Liver (tissue), 3 donors: ENCODE measurements around the gene TMA16.

ENCODE experiments used
- EGR1 ChIP-seq, 2 donors: IDR thresholded peaks; 2 replicates each; pipeline ENCODE4 v1.6.1; 2016 to 2018; ENCODE audit warnings: antibody characterized with exemption in 2 of 2, low read depth in 2 of 2
- GABPA ChIP-seq, 2 donors: IDR thresholded peaks in 1 of 2; conservative IDR thresholded peaks in 1 of 2; 2 replicates each; pipeline ENCODE4 v1.6.1; 2016; ENCODE audit warnings: antibody characterized with exemption in 2 of 2, mild to moderate bottlenecking in 1 of 2, moderate library complexity in 1 of 2
- HNF4A ChIP-seq, 2 donors: conservative IDR thresholded peaks; 2 replicates each; pipeline ENCODE4 v1.6.1; 2016; ENCODE audit warnings: antibody characterized with exemption in 2 of 2, mild to moderate bottlenecking in 2 of 2
- JUND ChIP-seq, 2 donors: IDR thresholded peaks; 2 replicates each; pipeline ENCODE4 v1.6.1; 2016; ENCODE audit warnings: antibody characterized with exemption in 2 of 2
- NR2F2 ChIP-seq: IDR thresholded peaks from 2 replicates; pipeline ENCODE4 v1.6.1; 2016; ENCODE audit warnings: antibody characterized with exemption
- SP1 ChIP-seq: IDR thresholded peaks from 2 replicates; pipeline ENCODE4 v1.6.1; 2018; ENCODE audit warnings: antibody characterized with exemption, mild to moderate bottlenecking
- TAF1 ChIP-seq: conservative IDR thresholded peaks from 2 replicates; pipeline ENCODE4 v1.6.1; 2016; ENCODE audit warnings: antibody characterized with exemption, mild to moderate bottlenecking
- TF ChIP-seq, protein P1 (sequence below): fragments of 150-350 bp; IDR thresholded peaks from 2 replicates; pipeline ENCODE4 v1.5.1; 2017; ENCODE audit warnings: improper control_type of control experiment, low read depth, low read length; ENCODE audit not compliant: missing input control
- TF ChIP-seq, protein P2 (sequence below): IDR thresholded peaks from 2 replicates; pipeline ENCODE4 v1.6.1; 2016; ENCODE audit warnings: antibody characterized with exemption
- TF ChIP-seq, protein P3 (sequence below): IDR thresholded peaks from 2 replicates; pipeline ENCODE4 v1.6.1; 2016; ENCODE audit warnings: antibody characterized with exemption, mild to moderate bottlenecking
- donor health status: healthy.
- donor health status: healthy.

DNA sequence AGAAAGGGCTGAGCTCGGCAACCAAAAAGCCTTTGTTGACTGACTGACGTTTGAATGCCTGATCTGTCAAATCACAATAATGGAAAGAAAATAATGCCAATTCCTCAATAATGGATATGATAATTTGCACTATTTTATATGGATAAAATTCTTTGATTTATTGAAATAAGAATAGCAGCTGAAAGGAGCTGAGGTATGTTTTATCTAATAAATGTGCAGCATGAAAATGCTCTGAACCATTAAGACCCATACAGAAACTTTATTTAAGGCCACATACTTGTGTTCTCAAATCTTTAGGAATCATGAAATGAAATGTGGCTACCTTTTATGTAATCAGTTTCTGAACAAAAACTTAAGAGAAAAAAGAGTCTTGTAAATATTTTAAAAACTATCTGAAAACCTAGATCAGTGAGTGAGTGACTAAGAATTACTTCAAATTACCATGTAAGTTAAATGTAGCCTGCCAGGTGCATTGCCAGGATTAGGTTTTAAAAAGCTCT is 69.8 kb downstream of the TMA16 start:
- no peak for TF ChIP-seq NR2F2
- TF ChIP-seq GABPA (IDR thresholded peaks at IDR 0.05 in 1 of 2, conservative IDR thresholded peaks at IDR 0.05 in 1 of 2), result no peak
- TF ChIP-seq, protein P1, sequence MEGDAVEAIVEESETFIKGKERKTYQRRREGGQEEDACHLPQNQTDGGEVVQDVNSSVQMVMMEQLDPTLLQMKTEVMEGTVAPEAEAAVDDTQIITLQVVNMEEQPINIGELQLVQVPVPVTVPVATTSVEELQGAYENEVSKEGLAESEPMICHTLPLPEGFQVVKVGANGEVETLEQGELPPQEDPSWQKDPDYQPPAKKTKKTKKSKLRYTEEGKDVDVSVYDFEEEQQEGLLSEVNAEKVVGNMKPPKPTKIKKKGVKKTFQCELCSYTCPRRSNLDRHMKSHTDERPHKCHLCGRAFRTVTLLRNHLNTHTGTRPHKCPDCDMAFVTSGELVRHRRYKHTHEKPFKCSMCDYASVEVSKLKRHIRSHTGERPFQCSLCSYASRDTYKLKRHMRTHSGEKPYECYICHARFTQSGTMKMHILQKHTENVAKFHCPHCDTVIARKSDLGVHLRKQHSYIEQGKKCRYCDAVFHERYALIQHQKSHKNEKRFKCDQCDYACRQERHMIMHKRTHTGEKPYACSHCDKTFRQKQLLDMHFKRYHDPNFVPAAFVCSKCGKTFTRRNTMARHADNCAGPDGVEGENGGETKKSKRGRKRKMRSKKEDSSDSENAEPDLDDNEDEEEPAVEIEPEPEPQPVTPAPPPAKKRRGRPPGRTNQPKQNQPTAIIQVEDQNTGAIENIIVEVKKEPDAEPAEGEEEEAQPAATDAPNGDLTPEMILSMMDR, result no peak
- TF ChIP-seq, protein P2, sequence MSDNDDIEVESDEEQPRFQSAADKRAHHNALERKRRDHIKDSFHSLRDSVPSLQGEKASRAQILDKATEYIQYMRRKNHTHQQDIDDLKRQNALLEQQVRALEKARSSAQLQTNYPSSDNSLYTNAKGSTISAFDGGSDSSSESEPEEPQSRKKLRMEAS, result no peak
- TF ChIP-seq HNF4A (conservative IDR thresholded peaks at IDR 0.05), result no peak
- no peak for TF ChIP-seq JUND (IDR thresholded peaks at IDR 0.05)
- TF ChIP-seq EGR1 (IDR thresholded peaks at IDR 0.05; ENCODE audit: low read depth in 2 of 2), result no peak
- TF ChIP-seq SP1, result no peak
- no peak for TF ChIP-seq TAF1
- TF ChIP-seq, protein P3, sequence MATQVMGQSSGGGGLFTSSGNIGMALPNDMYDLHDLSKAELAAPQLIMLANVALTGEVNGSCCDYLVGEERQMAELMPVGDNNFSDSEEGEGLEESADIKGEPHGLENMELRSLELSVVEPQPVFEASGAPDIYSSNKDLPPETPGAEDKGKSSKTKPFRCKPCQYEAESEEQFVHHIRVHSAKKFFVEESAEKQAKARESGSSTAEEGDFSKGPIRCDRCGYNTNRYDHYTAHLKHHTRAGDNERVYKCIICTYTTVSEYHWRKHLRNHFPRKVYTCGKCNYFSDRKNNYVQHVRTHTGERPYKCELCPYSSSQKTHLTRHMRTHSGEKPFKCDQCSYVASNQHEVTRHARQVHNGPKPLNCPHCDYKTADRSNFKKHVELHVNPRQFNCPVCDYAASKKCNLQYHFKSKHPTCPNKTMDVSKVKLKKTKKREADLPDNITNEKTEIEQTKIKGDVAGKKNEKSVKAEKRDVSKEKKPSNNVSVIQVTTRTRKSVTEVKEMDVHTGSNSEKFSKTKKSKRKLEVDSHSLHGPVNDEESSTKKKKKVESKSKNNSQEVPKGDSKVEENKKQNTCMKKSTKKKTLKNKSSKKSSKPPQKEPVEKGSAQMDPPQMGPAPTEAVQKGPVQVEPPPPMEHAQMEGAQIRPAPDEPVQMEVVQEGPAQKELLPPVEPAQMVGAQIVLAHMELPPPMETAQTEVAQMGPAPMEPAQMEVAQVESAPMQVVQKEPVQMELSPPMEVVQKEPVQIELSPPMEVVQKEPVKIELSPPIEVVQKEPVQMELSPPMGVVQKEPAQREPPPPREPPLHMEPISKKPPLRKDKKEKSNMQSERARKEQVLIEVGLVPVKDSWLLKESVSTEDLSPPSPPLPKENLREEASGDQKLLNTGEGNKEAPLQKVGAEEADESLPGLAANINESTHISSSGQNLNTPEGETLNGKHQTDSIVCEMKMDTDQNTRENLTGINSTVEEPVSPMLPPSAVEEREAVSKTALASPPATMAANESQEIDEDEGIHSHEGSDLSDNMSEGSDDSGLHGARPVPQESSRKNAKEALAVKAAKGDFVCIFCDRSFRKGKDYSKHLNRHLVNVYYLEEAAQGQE, result no peak
